Measurements from ENCODE around the gene A1BG. TPM values are rescaled to one million over a fixed set of nuclear protein-coding genes. Genes with fewer than 3 reads are reported as not detected.

A1BG gene
- total and polyA plus RNA-seq, 7 donors, result 1.9 to 23.4 (median 14.3) TPM

DNA sequence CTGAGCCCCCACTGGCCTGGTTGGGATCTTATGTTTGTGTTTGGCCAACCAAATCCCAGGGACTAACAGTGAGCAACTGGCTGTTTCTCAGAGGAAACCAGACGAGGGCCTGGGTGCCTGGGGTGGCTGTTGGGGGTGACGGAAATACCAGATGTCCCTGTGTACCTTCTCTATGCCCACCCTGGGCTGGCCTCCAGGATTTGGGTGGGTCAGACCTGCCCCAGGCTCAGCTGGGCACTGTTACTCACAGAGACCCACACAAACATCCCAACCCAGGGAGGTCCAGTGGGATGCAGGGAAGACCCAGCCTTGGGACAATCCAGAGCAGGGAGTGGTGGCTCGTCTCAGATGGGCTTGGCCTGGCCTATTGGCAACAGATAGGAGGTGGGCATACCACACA lies 17.7 kb downstream of the A1BG start:
- no peaks in the 10 kb centered on the region for H3K9me3 ChIP-seq
- intact Hi-C loops (cut with DNase I), result no loop called here
- WGBS, 2 donors, result 91 to 92% methylated on average over 3 of the region's 3 CpGs
- H3K4me1 ChIP-seq, result no peaks in the 10 kb centered on the region
- DNase-seq, result no peak
- no peaks in the 10 kb centered on the region for H3K27me3 ChIP-seq
- H3K4me3 ChIP-seq, result no peak overlapping the region
- H3K36me3 ChIP-seq, result peaks cover 9 to 53% (median 26%) of the 10 kb centered on the region in 4 donors
- TF ChIP-seq, protein P1, sequence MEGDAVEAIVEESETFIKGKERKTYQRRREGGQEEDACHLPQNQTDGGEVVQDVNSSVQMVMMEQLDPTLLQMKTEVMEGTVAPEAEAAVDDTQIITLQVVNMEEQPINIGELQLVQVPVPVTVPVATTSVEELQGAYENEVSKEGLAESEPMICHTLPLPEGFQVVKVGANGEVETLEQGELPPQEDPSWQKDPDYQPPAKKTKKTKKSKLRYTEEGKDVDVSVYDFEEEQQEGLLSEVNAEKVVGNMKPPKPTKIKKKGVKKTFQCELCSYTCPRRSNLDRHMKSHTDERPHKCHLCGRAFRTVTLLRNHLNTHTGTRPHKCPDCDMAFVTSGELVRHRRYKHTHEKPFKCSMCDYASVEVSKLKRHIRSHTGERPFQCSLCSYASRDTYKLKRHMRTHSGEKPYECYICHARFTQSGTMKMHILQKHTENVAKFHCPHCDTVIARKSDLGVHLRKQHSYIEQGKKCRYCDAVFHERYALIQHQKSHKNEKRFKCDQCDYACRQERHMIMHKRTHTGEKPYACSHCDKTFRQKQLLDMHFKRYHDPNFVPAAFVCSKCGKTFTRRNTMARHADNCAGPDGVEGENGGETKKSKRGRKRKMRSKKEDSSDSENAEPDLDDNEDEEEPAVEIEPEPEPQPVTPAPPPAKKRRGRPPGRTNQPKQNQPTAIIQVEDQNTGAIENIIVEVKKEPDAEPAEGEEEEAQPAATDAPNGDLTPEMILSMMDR (IDR thresholded peaks at IDR 0.05), result no peak
- TF ChIP-seq POLR2A (IDR thresholded peaks at IDR 0.05), result no peak
- no peak for TF ChIP-seq EP300 (IDR thresholded peaks at IDR 0.05)
- TF ChIP-seq POLR2AphosphoS5 (IDR thresholded peaks at IDR 0.05), result no peak
- H3K27ac ChIP-seq, result no peak overlapping the region

DNA sequence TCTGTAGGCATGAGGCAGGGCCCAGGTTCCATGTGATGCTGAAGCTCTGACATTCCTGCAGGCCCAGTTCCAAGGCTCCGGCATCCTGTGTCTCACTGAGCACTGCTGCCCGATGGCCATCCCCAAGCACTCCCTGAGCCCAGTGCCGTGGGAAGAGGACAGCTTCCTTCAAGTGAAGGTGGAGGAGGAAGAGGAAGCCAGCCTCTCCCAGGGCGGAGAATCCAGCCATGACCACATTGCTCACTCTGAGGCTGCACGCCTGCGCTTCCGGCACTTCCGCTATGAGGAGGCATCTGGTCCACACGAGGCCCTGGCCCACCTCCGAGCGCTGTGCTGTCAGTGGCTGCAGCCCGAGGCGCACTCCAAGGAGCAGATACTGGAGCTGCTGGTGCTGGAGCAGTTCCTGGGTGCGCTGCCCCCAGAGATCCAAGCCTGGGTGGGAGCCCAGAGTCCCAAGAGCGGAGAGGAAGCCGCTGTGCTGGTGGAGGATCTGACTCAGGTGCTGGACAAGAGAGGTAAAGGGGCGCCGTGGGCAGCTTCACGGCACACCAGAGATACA lies 18.5 kb downstream of the A1BG start:
- H3K4me3 ChIP-seq, result no peak overlapping the region
- no peaks in the 10 kb centered on the region for H3K27me3 ChIP-seq
- no peaks in the 10 kb centered on the region for H3K4me1 ChIP-seq
- intact Hi-C loops (cut with DNase I), result no loop called here
- WGBS, 2 donors, result 94 to 96% methylated on average over 19 of the region's 19 CpGs
- TF ChIP-seq EP300 (IDR thresholded peaks at IDR 0.05) (no peak), POLR2AphosphoS5 (IDR thresholded peaks at IDR 0.05) (no peak), POLR2A (IDR thresholded peaks at IDR 0.05) (no peak)
- TF ChIP-seq, protein P1 (IDR thresholded peaks at IDR 0.05), result no peak
- DNase-seq, result no peak
- H3K9me3 ChIP-seq, result no peaks in the 10 kb centered on the region
- H3K36me3 ChIP-seq, result peaks cover 9 to 51% (median 22%) of the 10 kb centered on the region in 4 donors
- no peak overlapping the region for H3K27ac ChIP-seq

DNA sequence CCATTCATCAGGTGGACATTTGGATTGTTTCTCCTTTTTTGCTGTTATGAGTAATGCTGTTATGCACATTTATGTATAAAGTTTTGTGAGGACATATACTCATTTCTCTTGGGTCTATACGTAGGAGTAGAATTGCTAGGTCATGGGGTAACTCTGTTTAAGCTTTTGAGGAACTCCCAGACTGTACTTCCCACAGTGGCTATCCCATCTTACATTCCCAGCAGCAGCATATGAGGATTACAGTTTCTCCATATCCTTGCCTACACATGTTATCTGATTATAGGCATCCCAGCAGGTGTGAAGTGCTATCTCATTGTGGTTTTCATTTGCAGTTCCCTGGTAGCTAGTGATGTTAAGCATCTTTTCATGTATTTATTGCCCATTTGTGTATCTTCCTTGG lies 20.6 kb downstream of the A1BG start:
- TF ChIP-seq POLR2AphosphoS5 (IDR thresholded peaks at IDR 0.05) (no peak), EP300 (IDR thresholded peaks at IDR 0.05) (no peak), POLR2A (IDR thresholded peaks at IDR 0.05) (no peak)
- TF ChIP-seq, protein P1 (IDR thresholded peaks at IDR 0.05), result no peak
- Histone ChIP-seq H3K4me1 (peaks cover 0 to 14% (median 10%) of the 10 kb centered on the region in 4 donors), H3K27me3 (no peaks in the 10 kb centered on the region), H3K36me3 (peaks cover 0 to 31% (median 7%) of the 10 kb centered on the region in 4 donors), H3K4me3 (no peak overlapping the region), H3K9me3 (no peaks in the 10 kb centered on the region), H3K27ac (no peak overlapping the region)
- intact Hi-C loops (cut with DNase I), result no loop called here
- 90 to 95% methylated on average over 1 of the region's 1 CpG for WGBS, 2 donors
- DNase-seq, result no peak

DNA sequence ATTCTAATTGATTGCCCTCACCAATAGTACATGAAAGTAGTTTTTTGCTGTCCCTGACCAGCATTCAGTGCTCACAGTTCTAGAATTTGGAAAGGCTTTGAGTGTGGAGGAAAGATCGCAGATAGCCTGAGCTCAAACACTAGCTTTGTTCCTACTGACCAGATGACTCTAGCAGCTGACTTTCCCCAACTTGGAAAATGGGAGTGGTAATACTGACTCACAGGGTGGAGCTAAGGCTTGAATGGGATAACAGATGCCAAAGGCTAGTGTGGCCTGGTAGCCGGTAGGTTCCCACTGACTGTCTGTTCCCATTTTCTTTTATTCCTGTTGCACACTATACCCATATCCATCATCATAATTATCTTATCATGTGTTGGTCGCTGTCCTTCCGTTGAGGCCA lies 22.8 kb downstream of the A1BG start:
- TF ChIP-seq EP300 (IDR thresholded peaks at IDR 0.05), result no peak
- TF ChIP-seq, protein P1 (IDR thresholded peaks at IDR 0.05), result no peak
- no peak for TF ChIP-seq POLR2A (IDR thresholded peaks at IDR 0.05)
- peak in 2 of 4 donors; percentile 29 to 52 for TF ChIP-seq POLR2AphosphoS5 (IDR thresholded peaks at IDR 0.05)
- no peak for DNase-seq
- Histone ChIP-seq H3K27ac (no peak overlapping the region), H3K4me3 (no peak overlapping the region), H3K36me3 (peaks cover 0 to 13% (median 7%) of the 10 kb centered on the region in 4 donors), H3K4me1 (peaks cover 0 to 29% (median 22%) of the 10 kb centered on the region in 4 donors), H3K27me3 (no peaks in the 10 kb centered on the region), H3K9me3 (no peaks in the 10 kb centered on the region)
- intact Hi-C loops (cut with DNase I), result no loop called here
- WGBS, 2 donors, result 81 to 88% methylated on average over 4 of the region's 4 CpGs

DNA sequence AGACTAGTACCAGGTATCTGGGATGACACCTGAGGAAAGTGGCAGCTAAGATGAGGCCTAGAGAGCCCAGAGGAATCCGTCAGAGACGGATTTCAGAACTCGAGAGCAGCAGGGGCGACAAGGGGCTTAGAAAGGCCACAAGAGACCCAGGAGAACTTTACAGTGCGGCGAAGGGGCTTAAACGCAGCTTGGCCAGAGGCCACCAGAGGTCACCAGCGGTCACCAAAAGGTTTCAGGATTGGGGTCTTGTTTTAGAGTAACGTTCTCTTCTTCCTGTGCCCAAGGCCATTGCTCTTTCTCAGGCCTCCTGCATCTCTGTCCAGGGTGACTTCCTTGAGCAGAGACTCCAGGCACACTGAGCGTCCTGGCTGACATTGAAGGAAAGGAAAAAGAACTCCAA lies 24.3 kb downstream of the A1BG start:
- no peak for DNase-seq
- intact Hi-C loops (cut with DNase I), result loop anchor here (5.0 kb wide), 1 partner anchor 147 kb away; the partner anchor contains the start of gene ZNF274
- Histone ChIP-seq H3K27me3 (no peaks in the 10 kb centered on the region), H3K9me3 (no peaks in the 10 kb centered on the region), H3K4me3 (no peak overlapping the region), H3K27ac (no peak overlapping the region), H3K4me1 (peaks cover 0 to 29% (median 24%) of the 10 kb centered on the region in 4 donors), H3K36me3 (no peaks in the 10 kb centered on the region)
- WGBS, 2 donors, result 73 to 81% methylated on average over 10 of the region's 10 CpGs
- no peak for TF ChIP-seq POLR2A (IDR thresholded peaks at IDR 0.05)
- TF ChIP-seq, protein P1 (IDR thresholded peaks at IDR 0.05), result no peak
- no peak for TF ChIP-seq POLR2AphosphoS5 (IDR thresholded peaks at IDR 0.05)
- no peak for TF ChIP-seq EP300 (IDR thresholded peaks at IDR 0.05)

Data from sigmoid colon (tissue), 7 donors.